Tibial nerve (tissue), 3 donors: ENCODE results near the gene GNAQ.

Experiments
- CTCF ChIP-seq, 5 experiments: fragments of 200-600 bp in 3 of 5; fragments of 450-650 bp in 2 of 5; sonication (generic) in 3 of 5; IDR thresholded peaks; one replicate each; pipeline ENCODE4 v1.5.1; 2016 to 2019; ENCODE audit warnings: antibody characterized with exemption in 5 of 5, mild to moderate bottlenecking in 3 of 5, moderate library complexity in 2 of 5
- POLR2A ChIP-seq, 2 donors: fragments of 450-650 bp; IDR thresholded peaks; one replicate each; pipeline ENCODE4 v1.6.1; 2017; ENCODE audit warnings: antibody characterized with exemption in 2 of 2, mild to moderate bottlenecking in 2 of 2, moderate library complexity in 2 of 2

GRCh38 chr9:77816641-77817341 lies 214.8 kb downstream of the GNAQ start:
- TF ChIP-seq POLR2A (IDR thresholded peaks at IDR 0.05), result no peak
- TF ChIP-seq CTCF (IDR thresholded peaks at IDR 0.05), result no peak
